Breast epithelium (tissue), 3 donors: ENCODE measurements around the gene CCDC24.

Experiments
- POLR2A ChIP-seq: fragments of 450-650 bp; IDR thresholded peaks from one replicate; pipeline ENCODE4 v1.6.1; 2016; ENCODE audit warnings: antibody characterized with exemption, mild to moderate bottlenecking, moderate library complexity
- POLR2AphosphoS5 ChIP-seq, 3 donors: sonication (generic); formaldehyde crosslinking; IDR thresholded peaks; one replicate each; pipeline ENCODE4 v1.6.1; 2017; ENCODE audit warnings: antibody characterized with exemption in 3 of 3
- TF ChIP-seq, protein P1 (sequence below), 3 donors: fragments of 450-650 bp; IDR thresholded peaks; one replicate each; pipeline ENCODE4 v1.5.1; 2016 to 2017; ENCODE audit warnings: antibody characterized with exemption in 3 of 3, mild to moderate bottlenecking in 3 of 3, moderate library complexity in 3 of 3

DNA sequence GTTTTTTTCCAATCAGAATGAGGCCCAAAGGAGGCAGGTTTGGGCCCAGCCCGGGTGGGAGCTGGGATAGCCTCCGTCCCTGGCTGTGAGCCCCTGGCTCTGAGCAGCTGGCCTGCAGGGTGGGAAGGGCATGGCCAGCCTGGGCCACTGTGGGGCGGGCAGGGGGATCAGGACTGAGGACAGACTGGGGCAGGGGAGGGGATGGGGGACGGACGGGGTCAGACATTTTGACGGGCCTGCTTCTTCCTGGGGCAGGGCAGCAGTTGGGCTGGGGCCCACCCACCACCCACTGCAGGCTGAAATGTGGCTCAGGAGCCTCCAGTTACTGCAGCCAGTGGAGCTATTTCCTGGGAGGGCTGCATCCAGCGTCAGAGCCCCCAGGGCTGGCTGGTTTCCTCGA is 42.4 kb downstream of the CCDC24 start:
- TF ChIP-seq POLR2A (no peak), POLR2AphosphoS5 (IDR thresholded peaks at IDR 0.05) (no peak)
- TF ChIP-seq, protein P1, sequence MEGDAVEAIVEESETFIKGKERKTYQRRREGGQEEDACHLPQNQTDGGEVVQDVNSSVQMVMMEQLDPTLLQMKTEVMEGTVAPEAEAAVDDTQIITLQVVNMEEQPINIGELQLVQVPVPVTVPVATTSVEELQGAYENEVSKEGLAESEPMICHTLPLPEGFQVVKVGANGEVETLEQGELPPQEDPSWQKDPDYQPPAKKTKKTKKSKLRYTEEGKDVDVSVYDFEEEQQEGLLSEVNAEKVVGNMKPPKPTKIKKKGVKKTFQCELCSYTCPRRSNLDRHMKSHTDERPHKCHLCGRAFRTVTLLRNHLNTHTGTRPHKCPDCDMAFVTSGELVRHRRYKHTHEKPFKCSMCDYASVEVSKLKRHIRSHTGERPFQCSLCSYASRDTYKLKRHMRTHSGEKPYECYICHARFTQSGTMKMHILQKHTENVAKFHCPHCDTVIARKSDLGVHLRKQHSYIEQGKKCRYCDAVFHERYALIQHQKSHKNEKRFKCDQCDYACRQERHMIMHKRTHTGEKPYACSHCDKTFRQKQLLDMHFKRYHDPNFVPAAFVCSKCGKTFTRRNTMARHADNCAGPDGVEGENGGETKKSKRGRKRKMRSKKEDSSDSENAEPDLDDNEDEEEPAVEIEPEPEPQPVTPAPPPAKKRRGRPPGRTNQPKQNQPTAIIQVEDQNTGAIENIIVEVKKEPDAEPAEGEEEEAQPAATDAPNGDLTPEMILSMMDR (IDR thresholded peaks at IDR 0.05): no peak
